ENCODE data around the gene ZNF670.

ZNF670 gene

DNA sequence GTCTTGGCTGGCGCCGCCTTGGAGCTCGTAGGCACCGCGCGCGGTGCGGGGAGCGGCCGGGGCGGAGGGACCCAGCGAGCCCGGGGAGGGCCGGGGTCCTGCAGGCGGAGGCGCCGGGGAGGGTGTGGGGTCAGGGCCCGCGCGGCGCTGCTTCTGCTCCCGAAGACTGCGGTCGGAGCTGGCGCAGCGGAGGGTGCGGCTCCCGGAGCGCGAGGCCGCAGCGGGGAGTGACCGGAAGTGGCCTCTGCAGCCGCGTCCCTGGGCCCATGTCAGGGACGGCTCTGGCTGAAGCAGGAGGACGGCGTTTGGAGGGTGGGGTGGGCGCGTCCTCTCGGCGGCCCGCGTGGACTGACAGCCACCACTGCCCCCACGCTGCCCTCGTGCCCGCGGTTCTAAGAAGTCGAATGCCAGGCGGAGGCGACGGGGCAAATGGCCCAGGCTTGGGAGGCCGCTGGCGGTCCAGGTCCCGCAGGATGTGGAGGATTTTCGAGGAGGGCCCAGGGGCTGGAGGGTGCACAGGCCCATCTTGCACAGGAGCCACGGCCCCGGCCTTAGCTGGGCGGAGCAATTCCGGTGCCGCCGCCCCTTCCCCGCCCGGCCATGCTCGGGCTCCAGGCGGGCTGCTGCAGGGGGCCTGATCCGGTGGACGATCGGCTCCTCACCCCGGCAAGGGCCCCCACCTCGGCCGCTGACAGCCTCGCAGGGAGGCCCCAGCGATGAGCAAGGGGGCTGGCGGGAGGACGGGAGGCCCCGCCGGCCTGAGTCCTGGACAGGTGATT, 33.3 kb upstream of the ZNF670 start:
- DNase-seq = no peak
- Mint-ChIP-seq H3K4me1 (peaks cover 7% of the 10 kb centered on the region), H3K9me3 (no peaks in the 10 kb centered on the region), H3K4me3 (peak overlapping the region; percentile 56 to 65), H3K27ac (no peak overlapping the region), H3K27me3 (peaks cover 68% of the 10 kb centered on the region)
- ATAC-seq = peak; percentile 58

DNA sequence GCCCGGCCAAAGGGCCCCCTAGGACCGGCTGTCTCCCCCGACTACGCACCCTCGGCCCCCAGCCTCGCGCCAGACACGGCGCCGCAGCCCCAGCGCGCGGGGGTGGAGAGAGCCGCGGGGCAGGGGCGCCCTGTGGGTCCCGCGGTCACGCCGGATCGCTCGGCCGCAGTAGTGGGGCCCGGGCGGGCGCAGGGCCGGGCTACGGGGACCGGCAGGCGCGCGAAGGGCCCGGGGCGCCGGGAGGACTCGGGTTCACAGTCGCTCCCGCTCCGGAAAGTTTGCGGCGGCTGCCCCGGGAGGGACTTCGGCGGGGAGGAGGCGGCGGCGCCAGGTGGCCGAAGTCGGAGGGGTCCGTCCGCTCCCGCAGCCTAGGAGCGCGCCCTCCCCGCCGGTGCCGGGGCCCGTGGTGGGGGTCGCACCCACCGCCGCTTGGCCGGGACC, 32.7 kb upstream of the ZNF670 start:
- H3K9me3 Mint-ChIP-seq = no peaks in the 10 kb centered on the region
- ATAC-seq (peak; percentile 44), DNase-seq (no peak)
- no peak overlapping the region for H3K27ac Mint-ChIP-seq
- H3K4me1 Mint-ChIP-seq = peaks cover 7% of the 10 kb centered on the region
- H3K27me3 Mint-ChIP-seq = peaks cover 68% of the 10 kb centered on the region
- H3K4me3 Mint-ChIP-seq = peak overlapping the region; percentile 66 to 87

DNA sequence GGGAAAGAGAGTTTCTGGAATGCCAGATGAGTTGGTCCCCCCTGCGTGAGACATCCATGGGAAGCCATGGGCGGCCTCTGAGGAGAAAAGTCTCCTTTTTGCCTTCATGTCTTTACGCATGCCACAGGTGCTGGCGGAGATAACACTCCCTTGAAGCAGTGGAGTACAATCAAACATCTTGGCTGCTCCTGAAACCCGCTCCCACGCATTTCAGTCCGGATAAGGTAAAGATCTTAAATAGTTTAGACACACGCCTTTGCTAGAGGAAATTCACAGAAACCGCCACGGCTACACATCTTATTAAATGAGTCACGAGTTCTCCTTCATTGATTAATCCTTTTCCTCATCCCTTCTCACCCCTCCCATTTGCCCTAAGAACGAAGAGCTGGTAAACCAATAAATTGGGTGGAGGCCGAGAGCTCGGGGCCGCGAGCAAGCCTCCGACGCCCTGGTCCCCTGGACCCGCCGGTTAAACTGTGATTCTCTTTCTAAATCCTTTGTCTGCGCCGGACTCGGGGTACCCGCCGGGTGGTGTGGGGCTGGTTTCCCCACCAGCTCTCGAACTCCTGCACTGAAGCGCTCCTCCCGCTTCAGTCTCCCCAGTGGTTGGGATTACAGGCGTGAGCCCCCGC, 32.1 kb upstream of the ZNF670 start:
- peaks cover 68% of the 10 kb centered on the region for H3K27me3 Mint-ChIP-seq
- peak; percentile 39 for ATAC-seq
- DNase-seq = no peak
- H3K4me1 Mint-ChIP-seq = peaks cover 7% of the 10 kb centered on the region
- H3K27ac Mint-ChIP-seq = peak overlapping the region in 1 of 2 donors; percentile 7
- H3K9me3 Mint-ChIP-seq = no peaks in the 10 kb centered on the region
- H3K4me3 Mint-ChIP-seq = peak overlapping the region; percentile 66 to 87

DNA sequence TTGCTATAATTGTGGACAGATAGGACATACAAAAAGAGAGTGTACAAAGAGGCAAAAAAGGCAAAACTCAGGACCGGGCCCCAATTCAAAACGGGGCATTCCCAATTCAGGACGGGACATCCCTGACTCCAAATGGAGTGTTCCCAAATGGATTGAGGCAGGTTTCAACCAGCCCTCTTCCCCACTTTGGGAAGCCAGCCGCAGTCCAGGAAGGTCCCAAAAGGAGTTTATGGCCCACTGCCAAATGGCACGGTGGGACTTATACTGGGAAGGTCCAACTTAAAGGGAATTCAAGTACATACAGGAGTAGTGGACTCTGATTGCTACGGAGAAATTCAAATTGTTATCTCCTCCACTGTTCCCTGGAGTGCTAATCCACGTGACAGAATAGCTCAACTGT, 29.1 kb upstream of the ZNF670 start:
- no peak overlapping the region for H3K4me3 Mint-ChIP-seq
- DNase-seq (no peak), ATAC-seq (no peak)
- peaks cover 15% of the 10 kb centered on the region for H3K4me1 Mint-ChIP-seq
- H3K27me3 Mint-ChIP-seq = peaks cover 44% of the 10 kb centered on the region
- no peak overlapping the region for H3K27ac Mint-ChIP-seq
- H3K9me3 Mint-ChIP-seq = no peaks in the 10 kb centered on the region

DNA sequence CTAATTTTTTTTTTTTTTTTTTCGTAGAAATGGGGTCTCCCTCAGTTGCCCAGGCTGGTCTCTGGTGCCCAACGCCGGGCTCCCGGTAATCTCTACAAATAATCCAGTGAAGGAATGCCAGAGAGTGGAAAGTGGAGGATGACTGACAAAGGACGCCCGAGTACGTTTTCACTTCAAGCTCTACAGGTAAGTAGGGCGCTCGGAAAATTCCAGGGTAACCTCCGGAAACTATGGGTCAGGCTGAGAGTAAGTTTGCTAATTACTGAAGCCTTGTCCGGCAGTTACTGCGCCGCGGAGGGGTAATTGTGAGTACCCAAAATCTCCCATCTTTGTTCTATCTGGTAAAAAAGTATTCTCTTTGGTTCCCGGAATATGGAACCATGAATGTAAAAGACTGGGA, 27.4 kb upstream of the ZNF670 start:
- Mint-ChIP-seq H3K27me3 (peaks cover 32% of the 10 kb centered on the region), H3K9me3 (peaks cover under 1 to 1% of the 10 kb centered on the region in 2 donors), H3K4me1 (peaks cover 13% of the 10 kb centered on the region), H3K27ac (no peak overlapping the region), H3K4me3 (no peak overlapping the region)
- no peak for DNase-seq
- ATAC-seq = no peak

DNA sequence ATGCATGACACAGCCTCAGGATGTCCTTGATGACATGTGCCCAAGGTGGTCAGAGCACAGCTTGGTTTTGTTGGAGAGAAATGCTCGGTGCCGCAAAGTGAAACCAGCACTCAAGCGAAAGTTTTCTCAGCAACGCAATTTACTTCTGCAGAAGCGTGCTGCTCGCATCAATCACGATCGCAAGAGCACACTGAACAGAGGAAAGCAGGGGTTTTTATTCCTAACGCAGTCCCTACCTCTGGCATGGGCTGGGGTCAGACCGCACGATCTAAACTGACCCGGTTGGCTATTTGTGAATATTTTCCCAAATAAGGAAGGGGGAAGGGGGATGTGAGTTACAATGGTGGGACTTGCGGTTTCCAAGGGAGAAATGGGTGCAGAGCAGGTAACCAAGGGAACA, 26.4 kb upstream of the ZNF670 start:
- H3K4me1 Mint-ChIP-seq = peaks cover 7% of the 10 kb centered on the region
- no peak for ATAC-seq
- H3K27me3 Mint-ChIP-seq = peaks cover 29% of the 10 kb centered on the region
- H3K9me3 Mint-ChIP-seq = peaks cover 8 to 9% of the 10 kb centered on the region in 2 donors
- peak overlapping the region in 1 of 2 donors; percentile 92 for H3K4me3 Mint-ChIP-seq
- no peak for DNase-seq
- H3K27ac Mint-ChIP-seq = no peak overlapping the region

DNA sequence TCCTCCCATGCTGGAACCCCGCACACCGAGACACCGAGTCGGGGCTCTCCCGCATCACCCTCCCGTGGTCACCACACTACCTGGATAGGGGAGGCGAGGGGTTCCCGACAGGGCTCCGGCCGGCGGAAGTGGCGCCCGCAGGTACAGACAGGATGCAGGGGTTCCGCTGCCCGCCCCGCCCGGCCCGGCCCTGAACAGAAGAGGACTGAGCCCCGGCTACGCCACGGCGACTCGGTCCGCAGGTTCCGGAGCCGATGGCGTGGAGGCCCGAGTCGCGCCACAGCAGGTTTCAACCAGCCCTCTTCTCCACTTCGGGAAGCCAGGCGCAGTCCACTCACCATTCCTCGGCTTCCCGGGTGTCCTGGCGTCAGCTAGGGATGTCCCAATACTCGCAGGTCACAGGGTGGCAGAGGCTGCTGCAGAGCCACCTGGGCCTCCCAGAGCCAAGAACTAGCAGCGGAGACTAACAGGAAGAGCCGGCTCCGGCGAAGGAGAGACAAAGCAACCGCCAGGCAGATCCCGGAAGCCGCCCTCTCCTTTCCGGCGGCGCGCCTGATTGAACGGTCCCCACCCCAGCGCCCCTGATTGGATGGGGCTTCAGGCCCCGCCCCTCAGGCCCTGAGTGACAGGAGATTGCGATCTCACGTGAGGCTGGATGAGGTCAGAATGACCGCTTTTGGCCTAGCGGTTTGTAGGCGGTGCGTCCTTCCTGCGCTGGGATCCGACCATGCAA, 25.4 kb upstream of the ZNF670 start, which contains the start of gene ZNF669:
TSS of gene ZNF669 (minus strand) at position 498 of the 733 bp plus-strand sequence. CDS start at position 341, 157 bp downstream.
- H3K27ac Mint-ChIP-seq = peak within 1 kb of the TSS; percentile 97 to 98
- peak; percentile 99 for ATAC-seq
- H3K9me3 Mint-ChIP-seq = peaks cover 8 to 9% of the 10 kb centered on the region in 2 donors
- H3K27me3 Mint-ChIP-seq = peaks cover 20% of the 10 kb centered on the region
- DNase-seq = peak; percentile 90 to 96
- H3K4me3 Mint-ChIP-seq = peak within 1 kb of the TSS; percentile 92 to 94
- H3K4me1 Mint-ChIP-seq = peaks cover 7% of the 10 kb centered on the region

DNA sequence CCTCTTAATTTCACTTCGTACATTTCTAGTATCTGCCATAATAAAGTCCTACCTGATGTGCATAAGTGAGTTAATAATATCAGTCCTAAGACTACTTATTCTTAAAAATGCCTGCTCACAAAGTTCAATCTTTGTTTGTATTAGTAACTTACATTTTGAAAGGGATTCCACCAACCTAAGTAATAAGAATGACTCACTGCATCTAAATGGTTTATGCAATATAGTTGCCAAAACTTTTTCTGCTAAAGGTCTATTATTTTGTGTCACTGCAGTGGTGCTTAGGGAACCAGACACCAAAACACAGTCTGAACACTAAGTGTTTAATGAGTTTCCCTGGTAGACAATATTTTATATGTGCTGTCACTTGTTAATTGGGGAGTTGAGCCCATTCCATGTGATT, 23.8 kb upstream of the ZNF670 start:
- peaks cover 8 to 15% of the 10 kb centered on the region in 2 donors for H3K9me3 Mint-ChIP-seq
- ATAC-seq (no peak), DNase-seq (no peak)
- H3K4me3 Mint-ChIP-seq = peak overlapping the region in 1 of 2 donors; percentile 12
- H3K27me3 Mint-ChIP-seq = peaks cover 4% of the 10 kb centered on the region
- H3K4me1 Mint-ChIP-seq = peaks cover 7% of the 10 kb centered on the region
- H3K27ac Mint-ChIP-seq = no peak overlapping the region

DNA sequence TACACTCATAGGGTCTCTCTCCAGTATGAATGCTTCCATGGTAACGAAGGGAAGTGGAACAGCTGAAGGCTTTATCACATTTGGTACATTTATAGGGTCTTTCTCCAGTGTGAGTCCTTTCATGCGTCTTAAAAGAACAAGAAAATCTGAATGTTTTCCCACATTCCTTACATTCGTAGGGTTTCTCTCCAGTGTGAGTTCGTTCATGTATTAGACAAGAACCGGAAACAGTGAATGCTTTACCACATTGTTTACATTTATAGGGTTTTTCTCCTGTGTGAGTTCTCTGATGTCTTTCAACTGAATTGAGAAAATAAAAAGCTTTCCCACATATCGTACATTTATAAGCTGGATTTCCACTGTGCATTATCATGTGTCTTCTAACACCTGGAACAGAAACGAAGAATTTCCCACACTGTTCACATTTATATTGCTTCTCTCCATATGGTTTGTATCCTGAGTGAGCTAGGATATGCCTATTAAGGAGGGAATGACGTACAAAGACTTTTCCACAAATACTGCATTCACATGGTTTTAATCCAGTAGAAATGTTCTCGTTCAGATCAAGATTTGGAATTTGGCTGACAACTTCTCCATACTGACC, 22.2 kb upstream of the ZNF670 start:
- Mint-ChIP-seq H3K9me3 (peaks cover 22 to 31% of the 10 kb centered on the region in 2 donors), H3K27me3 (no peaks in the 10 kb centered on the region), H3K4me3 (no peak overlapping the region), H3K4me1 (peaks cover 7% of the 10 kb centered on the region), H3K27ac (no peak overlapping the region)
- DNase-seq (no peak), ATAC-seq (no peak)

DNA sequence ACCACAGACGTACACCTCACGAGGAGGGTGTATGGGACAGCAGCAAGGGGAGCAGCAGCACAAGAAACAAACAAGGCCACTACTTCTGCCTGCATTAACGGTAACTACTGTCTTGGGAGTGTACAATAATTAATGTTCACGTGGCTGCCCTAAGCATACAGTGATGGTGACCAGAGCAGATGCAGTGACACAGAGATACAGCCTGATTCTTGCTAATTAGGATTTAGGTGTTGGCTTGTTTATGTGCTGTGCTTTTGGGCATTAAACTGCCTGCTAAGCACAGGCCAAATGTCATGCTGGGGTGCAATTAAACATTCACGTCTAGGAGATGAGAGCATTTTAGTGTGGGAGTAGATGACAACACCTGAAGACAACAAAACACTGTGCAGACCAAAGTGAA, 18.3 kb upstream of the ZNF670 start:
- Mint-ChIP-seq H3K4me1 (no peaks in the 10 kb centered on the region), H3K4me3 (no peak overlapping the region)

DNA sequence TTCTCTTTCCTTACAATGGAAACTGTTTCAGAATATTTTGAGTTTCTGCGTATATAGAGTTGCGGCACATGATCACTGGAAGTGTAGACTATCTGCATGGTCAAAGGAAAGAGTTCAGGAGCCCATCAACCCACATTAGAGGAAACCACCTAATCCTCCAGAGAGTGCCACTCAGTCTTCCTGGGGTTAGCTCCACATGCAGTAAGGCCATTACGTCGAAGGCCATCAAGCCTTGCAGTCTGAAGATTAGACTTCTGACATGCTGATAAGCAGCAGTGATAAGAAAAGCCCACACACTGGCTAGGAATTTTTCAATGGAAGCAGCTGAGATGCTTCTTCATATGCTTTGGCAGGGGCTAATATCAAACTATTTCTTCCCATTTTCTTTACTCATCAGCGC, 17.9 kb upstream of the ZNF670 start:
- Mint-ChIP-seq H3K4me3 (no peak overlapping the region), H3K9me3 (peaks cover 24 to 34% of the 10 kb centered on the region in 2 donors), H3K27ac (no peak overlapping the region), H3K4me1 (no peaks in the 10 kb centered on the region), H3K27me3 (no peaks in the 10 kb centered on the region)
- ATAC-seq (no peak), DNase-seq (no peak)

More for the DNA sequence above, 18.3 kb upstream of the ZNF670 start:
- ATAC-seq (no peak), DNase-seq (no peak)
- Mint-ChIP-seq H3K27me3 (no peaks in the 10 kb centered on the region), H3K27ac (no peak overlapping the region), H3K9me3 (peaks cover 24 to 34% of the 10 kb centered on the region in 2 donors)

DNA sequence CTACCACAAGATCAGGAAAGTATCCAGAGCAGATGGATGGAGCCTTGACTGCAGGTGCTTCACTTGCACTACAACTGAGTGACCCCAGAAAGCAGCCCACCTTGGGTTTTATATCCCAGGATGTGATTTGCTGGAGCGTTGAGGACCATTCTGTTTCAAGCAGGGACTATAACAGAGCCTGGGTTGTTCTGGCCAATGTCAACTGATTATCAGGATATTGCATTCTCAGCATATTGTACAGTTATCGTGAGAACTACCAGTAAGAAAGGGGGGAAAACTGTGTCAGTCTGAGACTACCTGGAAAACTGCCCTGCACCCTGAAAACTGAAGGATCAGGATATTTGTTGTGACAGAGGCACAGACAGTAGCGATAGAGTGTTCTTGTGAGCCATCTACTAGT, 17.5 kb upstream of the ZNF670 start:
- peaks cover 24 to 34% of the 10 kb centered on the region in 2 donors for H3K9me3 Mint-ChIP-seq
- H3K27ac Mint-ChIP-seq = no peak overlapping the region
- ATAC-seq (no peak), DNase-seq (no peak)
- no peaks in the 10 kb centered on the region for H3K27me3 Mint-ChIP-seq
- no peak overlapping the region for H3K4me3 Mint-ChIP-seq
- no peaks in the 10 kb centered on the region for H3K4me1 Mint-ChIP-seq

DNA sequence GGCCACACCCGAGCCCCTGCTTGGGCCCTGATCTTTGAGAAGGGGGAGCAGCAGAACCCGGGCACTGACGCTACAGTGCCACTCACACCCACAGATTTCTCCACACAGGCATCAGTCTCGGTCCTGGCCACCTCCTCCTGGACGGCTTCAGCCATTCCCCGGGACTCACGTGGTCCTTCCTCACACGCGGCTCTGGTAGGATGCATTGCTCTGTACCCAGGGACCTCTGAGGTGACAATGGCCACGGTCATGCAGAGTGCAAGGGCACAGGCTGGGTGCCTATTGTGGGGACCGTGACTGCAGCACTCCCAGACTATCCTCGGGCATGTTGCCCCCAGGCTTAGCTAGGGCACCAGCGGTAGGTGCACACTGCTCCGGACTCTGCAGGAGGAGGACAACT, 11.8 kb upstream of the ZNF670 start:
- Mint-ChIP-seq H3K27ac (no peak overlapping the region), H3K27me3 (peaks cover 2% of the 10 kb centered on the region), H3K9me3 (peaks cover 0 to 7% of the 10 kb centered on the region in 2 donors), H3K4me3 (no peak overlapping the region), H3K4me1 (no peaks in the 10 kb centered on the region)
- ATAC-seq (peak; percentile 31), DNase-seq (no peak)

DNA sequence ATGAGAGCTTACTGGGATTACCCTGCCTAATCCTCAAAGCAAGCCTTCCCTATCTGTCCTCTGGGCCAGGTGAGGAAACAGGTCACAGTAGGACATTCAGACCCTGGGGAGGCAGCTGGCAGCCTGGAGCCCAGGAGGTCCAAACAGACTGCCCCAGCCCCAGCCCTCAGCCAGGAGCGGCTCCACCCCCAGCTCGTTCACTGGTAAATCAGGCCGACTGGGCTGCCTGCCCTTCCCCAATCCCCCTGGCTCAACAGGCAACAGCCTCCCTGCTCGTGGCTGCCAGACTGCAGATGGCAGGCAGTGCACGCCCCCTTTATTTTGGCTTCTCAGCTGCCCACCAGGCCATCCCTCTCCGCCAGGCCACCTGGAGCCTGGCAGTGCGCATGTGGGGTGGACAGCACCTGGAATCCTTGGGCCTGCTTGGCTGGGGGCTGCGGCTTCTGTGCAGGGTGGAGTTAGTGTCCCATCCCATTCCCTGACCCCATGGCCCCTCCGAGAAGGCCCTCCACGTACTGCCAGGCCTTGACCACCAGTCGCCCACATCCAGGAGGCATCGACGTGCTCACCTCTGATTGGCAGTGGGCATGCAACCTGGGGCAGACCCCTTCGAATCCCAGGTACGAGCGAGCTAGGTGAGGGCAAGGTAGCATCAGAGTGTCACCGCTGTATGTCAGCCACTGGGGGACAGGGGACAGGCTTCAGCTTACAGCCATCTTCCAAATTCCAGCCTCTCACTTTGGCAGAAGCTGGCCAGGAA, 11.2 kb upstream of the ZNF670 start:
- Mint-ChIP-seq H3K4me3 (no peak overlapping the region), H3K4me1 (no peaks in the 10 kb centered on the region), H3K27me3 (peaks cover 9% of the 10 kb centered on the region), H3K27ac (peak overlapping the region in 1 of 2 donors; percentile 34), H3K9me3 (peaks cover 4 to 13% of the 10 kb centered on the region in 2 donors)
- no peak for ATAC-seq
- DNase-seq = no peak

DNA sequence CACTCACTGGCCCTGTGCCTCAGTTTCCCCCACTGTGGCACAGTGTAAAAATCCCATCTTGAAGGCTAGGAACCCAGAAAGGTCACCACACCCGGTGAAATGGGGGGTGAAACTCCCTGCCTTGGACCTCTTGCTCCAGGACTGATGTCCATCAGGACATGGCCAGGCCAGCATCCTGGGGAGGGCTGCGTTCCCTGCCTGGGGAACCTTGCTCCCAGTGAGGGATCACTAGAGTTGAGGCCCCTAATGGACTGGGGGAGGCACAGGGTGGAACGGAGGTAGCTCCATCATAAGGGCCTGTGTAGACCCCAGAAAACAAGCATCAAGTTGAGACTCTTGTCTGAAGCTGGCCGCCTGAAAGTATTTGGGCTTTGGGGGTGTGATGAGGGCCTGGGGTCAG, 10.4 kb upstream of the ZNF670 start:
- no peak for DNase-seq
- Mint-ChIP-seq H3K27me3 (peaks cover 11% of the 10 kb centered on the region), H3K9me3 (peaks cover 5 to 16% of the 10 kb centered on the region in 2 donors), H3K27ac (no peak overlapping the region), H3K4me3 (no peak overlapping the region), H3K4me1 (no peaks in the 10 kb centered on the region)
- ATAC-seq = no peak
